Retinal pigment epithelial cell (primary cell): ENCODE measurements around the gene FBXL20.

ENCODE experiments used
- DNase-seq: peaks from one replicate; pipeline ENCODE4 v3.0.0-alpha.2; 2010; ENCODE audit warnings: low read depth
- H3K4me3 ChIP-seq: 2 replicates; pipeline ENCODE4 v1.5.1; 2011; ENCODE audit warnings: mild to moderate bottlenecking, low read length, control low read depth, moderate library complexity
- CTCF ChIP-seq: conservative IDR thresholded peaks from 2 replicates; pipeline ENCODE4 v1.5.1; 2011; ENCODE audit warnings: low read depth, low read length, control low read depth, inconsistent platforms

The FBXL20 gene

DNA sequence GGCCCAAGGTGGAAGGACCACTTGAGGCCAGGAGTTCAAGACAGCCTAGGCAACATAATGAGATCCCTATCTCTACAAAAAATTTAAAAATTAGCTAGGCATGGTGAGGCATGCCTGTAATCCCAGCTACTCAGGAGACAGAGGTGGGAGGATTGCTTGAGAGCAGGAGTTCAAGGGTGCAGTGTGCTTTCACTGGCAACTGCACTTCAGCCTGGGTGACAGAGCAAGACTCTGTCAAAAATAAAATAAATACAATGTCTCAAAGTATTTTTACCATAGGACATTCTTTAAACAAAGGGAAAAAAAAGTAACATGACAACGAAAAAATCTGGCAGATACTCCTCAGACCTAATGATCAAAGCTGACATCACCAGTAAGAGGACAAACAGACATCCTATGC, 72.6 kb downstream of the FBXL20 start:
- TF ChIP-seq CTCF, result no peak
- no peak for DNase-seq
- no peak overlapping the region for H3K4me3 ChIP-seq

- DNase-seq, result no peak
- no peak for TF ChIP-seq CTCF
- no peak overlapping the region for H3K4me3 ChIP-seq
Observed at GRCh38 chr17:39327109-39327508, 74.3 kb downstream of the FBXL20 start.

- no peak for DNase-seq
- TF ChIP-seq CTCF, result no peak
- no peak overlapping the region for H3K4me3 ChIP-seq
Observed at GRCh38 chr17:39325528-39326240, 75.7 kb downstream of the FBXL20 start.

- no peak overlapping the region for H3K4me3 ChIP-seq
- no peak for DNase-seq
- no peak for TF ChIP-seq CTCF
Observed at GRCh38 chr17:39318636-39319035, 82.8 kb downstream of the FBXL20 start.

GRCh38 chr17:39306509-39307212, 94.8 kb downstream of the FBXL20 start:
- no peak overlapping the region for H3K4me3 ChIP-seq
- DNase-seq, result no peak
- TF ChIP-seq CTCF, result no peak

GRCh38 chr17:39305978-39306377, 95.4 kb downstream of the FBXL20 start:
- no peak for TF ChIP-seq CTCF
- no peak for DNase-seq
- no peak overlapping the region for H3K4me3 ChIP-seq

DNA sequence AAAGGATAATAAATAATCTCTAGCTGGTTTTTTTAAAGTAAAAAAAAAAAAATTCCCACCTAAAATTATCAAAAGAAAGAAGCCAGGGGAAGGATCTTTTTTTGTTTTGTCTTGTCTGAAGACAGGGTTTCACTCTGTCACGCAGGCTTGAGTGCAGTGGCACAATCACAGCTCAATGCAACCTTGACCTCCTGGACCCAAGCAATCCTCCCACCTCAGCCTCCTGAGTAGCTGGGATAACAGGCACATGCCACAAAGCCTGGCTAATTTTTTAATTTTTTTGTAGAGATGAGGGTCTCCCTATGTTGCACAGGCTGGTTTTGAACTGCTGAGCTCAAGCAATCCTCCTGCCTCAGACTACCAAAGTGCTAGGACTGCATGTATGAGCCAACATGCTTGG, 97.2 kb downstream of the FBXL20 start:
- H3K4me3 ChIP-seq, result no peak overlapping the region
- no peak for TF ChIP-seq CTCF
- DNase-seq, result no peak
